GM23338 (cell line): Measurements from ENCODE around the gene SETBP1. TPM values are rescaled to one million over a fixed set of nuclear protein-coding genes. Genes with fewer than 3 reads are reported as not detected.

Source experiments
- ATAC-seq: fragments of 200-7000 bp; cut with Tn5 transposase; 3 replicates; pipeline ENCODE4 v1.9.1; 2020
- DNase-seq: peaks from one replicate; pipeline ENCODE4 v3.0.0-alpha.2; 2015; ENCODE audit warnings: low spot score
- H2AFZ ChIP-seq: fragments of 200-600 bp; sonication (generic); 2 replicates; pipeline ENCODE4 v1.8.0; 2016; ENCODE audit warnings: antibody characterized with exemption, mild to moderate bottlenecking, moderate library complexity
- H3F3A ChIP-seq: fragments of 200-600 bp; sonication (generic); replicated peaks from 2 replicates; pipeline ENCODE4 v1.8.0; 2017; ENCODE audit warnings: antibody characterized with exemption, mixed run types, low read depth
- H3K27ac ChIP-seq: fragments of 200-600 bp; sonication (generic); 2 replicates; pipeline ENCODE4 v1.6.1; 2016; ENCODE audit warnings: low read depth
- H3K27me3 ChIP-seq: fragments of 200-600 bp; sonication (generic); 2 replicates; pipeline ENCODE4 v1.8.0; 2016; ENCODE audit warnings: mild to moderate bottlenecking, mixed run types, moderate library complexity; ENCODE audit not compliant: insufficient read depth
- H3K36me3 ChIP-seq: fragments of 200-600 bp; sonication (generic); 2 replicates; pipeline ENCODE4 v1.8.0; 2016; ENCODE audit warnings: mild to moderate bottlenecking; ENCODE audit not compliant: insufficient read depth
- H3K4me1 ChIP-seq: fragments of 200-600 bp; sonication (generic); 2 replicates; pipeline ENCODE4 v1.8.0; 2016; ENCODE audit warnings: mild to moderate bottlenecking, moderate library complexity; ENCODE audit not compliant: insufficient read depth
- H3K4me2 ChIP-seq: fragments of 200-600 bp; sonication (generic); 2 replicates; pipeline ENCODE4 v1.7.1; 2017; ENCODE audit warnings: mixed run types
- H3K4me3 ChIP-seq: fragments of 200-600 bp; sonication (generic); 2 replicates; pipeline ENCODE4 v1.6.1; 2016; ENCODE audit warnings: mixed run types
- H3K79me2 ChIP-seq: fragments of 200-600 bp; sonication (generic); replicated peaks from 2 replicates; pipeline ENCODE4 v1.8.0; 2017; ENCODE audit warnings: mild to moderate bottlenecking; ENCODE audit not compliant: insufficient read depth
- H3K9me2 ChIP-seq: fragments of 200-600 bp; sonication (generic); 2 replicates; pipeline ENCODE4 v1.8.0; 2017; ENCODE audit not compliant: insufficient read depth
- H4K20me1 ChIP-seq: fragments of 200-600 bp; sonication (generic); replicated peaks from 2 replicates; pipeline ENCODE4 v1.8.0; 2017; ENCODE audit warnings: mild to moderate bottlenecking; ENCODE audit not compliant: insufficient read depth
- H3K27ac Mint-ChIP-seq: 2 replicates; pipeline ENCODE4 v1.8.0; 2020; ENCODE audit warnings: inconsistent platforms, mild to moderate bottlenecking, moderate library complexity, mixed read lengths
- H3K27me3 Mint-ChIP-seq: 3 replicates; pipeline ENCODE4 v1.8.0; 2022; ENCODE audit warnings: low read depth, mild to moderate bottlenecking, moderate library complexity, mixed read lengths, inconsistent platforms; ENCODE audit not compliant: insufficient read depth, poor library complexity
- H3K36me3 Mint-ChIP-seq: 3 replicates; pipeline ENCODE4 v1.8.0; 2021; ENCODE audit warnings: low read depth, mild to moderate bottlenecking, inconsistent platforms, moderate library complexity, mixed read lengths
- H3K4me1 Mint-ChIP-seq: 3 replicates; pipeline ENCODE4 v1.8.0; 2020; ENCODE audit warnings: mild to moderate bottlenecking, inconsistent platforms, mixed read lengths
- H3K4me3 Mint-ChIP-seq: 3 replicates; pipeline ENCODE4 v1.8.0; 2021; ENCODE audit warnings: moderate library complexity, mild to moderate bottlenecking, inconsistent platforms, mixed read lengths
- H3K9me3 Mint-ChIP-seq: 3 replicates; pipeline ENCODE4 v1.8.0; 2020; ENCODE audit warnings: moderate library complexity, mild to moderate bottlenecking, inconsistent platforms, mixed read lengths
- CREB1 ChIP-seq: fragments of 250-450 bp; sonication (Bioruptor Pico); IDR thresholded peaks from 2 replicates; pipeline ENCODE4 v1.5.0; 2020; ENCODE audit warnings: low read depth, mild to moderate bottlenecking, moderate library complexity
- CTCF ChIP-seq, 2 experiments: fragments of 200-600 bp in 1 of 2; sonication (generic) in 1 of 2; conservative IDR thresholded peaks; 2 replicates each; pipeline versions ENCODE4 v1.5.1 to v1.6.1; 2016 to 2017; ENCODE audit warnings: antibody characterized with exemption in 2 of 2, low read depth in 2 of 2, mild to moderate bottlenecking in 2 of 2, moderate library complexity in 1 of 2
- ETS1 ChIP-seq: IDR thresholded peaks from 2 replicates; pipeline ENCODE4 v1.6.1; 2016; ENCODE audit warnings: antibody characterized with exemption
- EZH2 ChIP-seq: fragments of 200-600 bp; sonication (generic); IDR thresholded peaks from one replicate; pipeline ENCODE4 v1.8.0; 2017; ENCODE audit warnings: antibody characterized with exemption, mild to moderate bottlenecking, low read depth; ENCODE audit not compliant: unreplicated experiment
- EZH2phosphoT487 ChIP-seq: fragments of 200-600 bp; sonication (generic); IDR thresholded peaks from one replicate; pipeline ENCODE4 v1.8.1; 2018; ENCODE audit warnings: antibody characterized with exemption; ENCODE audit not compliant: unreplicated experiment
- JUNB ChIP-seq: IDR thresholded peaks from one replicate; pipeline ENCODE4 v1.6.1; 2016; ENCODE audit warnings: antibody characterized with exemption; ENCODE audit not compliant: unreplicated experiment
- POLR2AphosphoS5 ChIP-seq: IDR thresholded peaks from 2 replicates; pipeline ENCODE4 v1.6.1; 2016; ENCODE audit warnings: antibody characterized with exemption, low read depth
- REST ChIP-seq: IDR thresholded peaks from one replicate; pipeline ENCODE4 v1.6.1; 2018; ENCODE audit warnings: antibody characterized with exemption; ENCODE audit not compliant: unreplicated experiment
- STAT1 ChIP-seq: IDR thresholded peaks from one replicate; pipeline ENCODE4 v1.6.1; 2016; ENCODE audit warnings: antibody characterized with exemption; ENCODE audit not compliant: unreplicated experiment
- ZNF114 ChIP-seq: fragments of 250-450 bp; sonication (Bioruptor Pico); IDR thresholded peaks from 2 replicates; pipeline ENCODE4 v1.5.0; 2020; ENCODE audit warnings: mild to moderate bottlenecking, moderate library complexity
- ZNF331 ChIP-seq: fragments of 250-450 bp; sonication (Bioruptor Pico); IDR thresholded peaks from 2 replicates; pipeline ENCODE4 v1.5.0; 2020; ENCODE audit warnings: low read depth, mild to moderate bottlenecking, moderate library complexity
- ZNF462 ChIP-seq: fragments of 250-450 bp; sonication (Bioruptor Pico); IDR thresholded peaks from 2 replicates; pipeline ENCODE4 v1.5.0; 2020; ENCODE audit warnings: mild to moderate bottlenecking, moderate library complexity
- polyA plus RNA-seq: library from polyadenylated mRNA; unstranded; fragments of >200 nt; fragmentation: Nextera tagmentation; extraction: Ambion mirVana; gene quantifications from 2 replicates; pipeline ENCODE4 v1.2.1, GENCODE V29; 2016
- total RNA-seq: library from RNA; depleted of rRNA; stranded (reverse); fragments of >200 nt; shearing (Covaris generic); gene quantifications from 2 replicates; pipeline ENCODE4 v1.2.3, GENCODE V29; 2014

Gene SETBP1
- total and polyA plus RNA-seq, 2 experiments from 2014 or later, result 1.6 to 5.5 TPM

GRCh38 chr18:44876755-44877154 is 196.1 kb downstream of the SETBP1 start (continued):
- TF ChIP-seq ZNF462 (CRISPR knock-in tag), result no peak
- no peak for TF ChIP-seq CTCF (conservative IDR thresholded peaks at IDR 0.05; ENCODE audit: low read depth in 2 of 2)
- no peak for TF ChIP-seq STAT1
- TF ChIP-seq ZNF331 (CRISPR knock-in tag), result no peak
- no peak for TF ChIP-seq POLR2AphosphoS5

GRCh38 chr18:44878335-44878734 is 197.6 kb downstream of the SETBP1 start:
- H3K27me3 Mint-ChIP-seq, result peaks cover 11% of the 10 kb centered on the region
- Histone ChIP-seq H4K20me1 (no peaks in the 10 kb centered on the region), H3K79me2 (no peaks in the 10 kb centered on the region), H3K4me1 (peaks cover 11% of the 10 kb centered on the region), H3K4me2 (no peak overlapping the region), H3K27me3 (no peaks in the 10 kb centered on the region), H3K27ac (no peak overlapping the region), H3K4me3 (no peak overlapping the region), H3K36me3 (no peaks in the 10 kb centered on the region), H3F3A (no peaks in the 10 kb centered on the region), H2AFZ (no peak overlapping the region), H3K9me2 (peaks cover 15% of the 10 kb centered on the region; the same call in 1 of the 2 replicates)
- no peak overlapping the region for H3K4me3 Mint-ChIP-seq
- ATAC-seq, result no peak
- no peak for DNase-seq
- peaks cover 9% of the 10 kb centered on the region for H3K9me3 Mint-ChIP-seq
- no peak overlapping the region for H3K27ac Mint-ChIP-seq
- peaks cover 5% of the 10 kb centered on the region; the same call in 1 of the 3 replicates for H3K36me3 Mint-ChIP-seq
- peaks cover 17% of the 10 kb centered on the region for H3K4me1 Mint-ChIP-seq
- no peak for TF ChIP-seq ZNF331 (CRISPR knock-in tag)
- TF ChIP-seq REST, result no peak
- no peak for TF ChIP-seq POLR2AphosphoS5
- TF ChIP-seq STAT1, result no peak
- no peak for TF ChIP-seq JUNB
- no peak for TF ChIP-seq EZH2
- TF ChIP-seq EZH2phosphoT487, result no peak
- no peak for TF ChIP-seq ZNF114
- no peak for TF ChIP-seq ETS1
- TF ChIP-seq CREB1 (CRISPR knock-in tag), result no peak
